Daoy (cell line): ENCODE measurements around the gene RNPEP. TPM values are rescaled to one million over a fixed set of nuclear protein-coding genes. Genes with fewer than 3 reads are reported as not detected.
"Not testable (repeated sequence)": the region's sequence is repeated elsewhere in the genome, so short reads cannot be mapped to it uniquely, and the experiment has no call there.

ENCODE experiments used
- DNase-seq: peaks from one replicate; pipeline ENCODE4 v3.0.0-alpha.2; 2015; ENCODE audit warnings: low read depth
- total RNA-seq: library from RNA; depleted of rRNA; stranded (reverse); fragments of >200 nt; shearing (Covaris generic); gene quantifications from 2 replicates; pipeline ENCODE4 v1.2.3, GENCODE V29; 2014; rRNA removed

The RNPEP gene
- total RNA-seq, result 74.0 and 85.9 TPM in 2 replicates

- DNase-seq, result peak; percentile 86
These were observed at the start of gene RNPEP for GRCh38 chr1:201982623-201983379. Gene RNPEP, plus strand, starts transcription at chr1:201982648. Its CDS starts 19 bp downstream, at chr1:201982667.

DNA sequence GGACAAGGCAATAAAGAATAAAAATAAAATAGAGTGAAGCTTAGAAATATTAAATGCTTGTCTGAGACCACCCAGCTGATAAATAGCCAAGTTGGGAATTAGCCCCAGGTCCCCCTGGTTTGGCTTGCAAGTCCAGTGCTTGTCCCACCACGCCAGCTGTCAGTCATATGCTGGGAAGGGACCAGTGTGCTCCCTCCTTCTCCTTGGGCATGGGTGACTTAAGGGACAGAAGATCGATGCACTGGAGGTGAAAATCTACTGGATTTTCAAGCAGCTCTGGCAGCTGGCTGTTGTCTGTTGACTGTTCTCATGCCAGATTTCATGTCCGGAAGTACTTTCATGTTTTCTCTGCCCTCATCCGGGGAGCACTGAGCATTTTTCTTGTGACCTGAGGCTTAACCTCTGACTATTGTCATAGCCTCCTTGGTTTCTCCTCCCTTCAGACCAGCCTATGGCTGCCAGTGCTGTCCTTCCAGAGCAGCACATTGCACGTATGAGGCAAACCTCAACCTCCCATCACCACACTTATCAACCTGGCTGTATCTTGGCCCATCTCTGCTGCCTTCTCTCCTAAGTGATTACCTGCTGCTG is 48.5 kb upstream of the RNPEP start:
- no peak for DNase-seq

GRCh38 chr1:201937624-201938213 is 44.7 kb upstream of the RNPEP start:
- peak; percentile 58 for DNase-seq

GRCh38 chr1:201938440-201939035 is 43.9 kb upstream of the RNPEP start:
- DNase-seq, result no peak

- no peak for DNase-seq
These were observed 43.3 kb upstream of the RNPEP start for GRCh38 chr1:201939148-201939547.

DNA sequence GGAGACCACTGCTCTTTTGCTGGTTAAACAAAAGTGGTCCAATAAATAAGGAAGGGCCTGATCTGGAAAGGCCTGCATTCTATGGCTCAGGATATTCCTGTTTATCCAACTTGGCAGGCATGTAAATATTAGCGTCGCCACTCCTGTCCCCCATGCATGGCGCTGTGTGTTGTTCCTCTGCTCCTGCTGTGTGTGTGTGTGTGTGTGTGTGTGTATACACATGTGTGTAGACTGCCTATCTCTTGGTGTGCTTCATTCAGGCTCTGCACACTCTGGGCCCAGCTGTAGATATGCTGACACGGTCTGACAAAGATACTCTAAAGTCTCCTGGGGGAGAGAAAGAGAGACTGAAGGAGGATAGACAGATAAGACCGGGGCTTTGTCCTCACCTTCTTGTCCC is 42.9 kb upstream of the RNPEP start:
- DNase-seq, result no peak

DNA sequence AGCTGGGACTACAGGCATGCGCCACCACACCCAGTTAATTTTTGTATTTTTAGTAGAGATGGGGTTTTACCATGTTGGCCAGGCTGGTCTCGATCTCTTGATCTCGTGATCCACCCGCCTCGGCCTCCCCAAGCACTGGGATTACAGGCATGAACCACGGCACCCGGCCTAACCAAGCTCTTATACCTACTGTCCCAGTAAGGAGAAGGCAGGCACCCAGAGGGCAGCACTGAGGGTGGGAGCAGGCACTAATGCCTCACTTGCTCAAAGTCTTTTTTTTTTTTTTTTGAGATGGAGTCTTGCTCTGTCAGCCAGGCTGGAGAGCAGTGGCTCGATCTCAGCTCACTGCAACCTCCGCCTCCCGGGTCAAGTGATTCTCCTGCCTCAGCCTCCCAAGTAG is 42.1 kb upstream of the RNPEP start:
- not testable (repeated sequence) for DNase-seq

- no peak for DNase-seq
These were observed 40.9 kb upstream of the RNPEP start for GRCh38 chr1:201941420-201942128.

DNA sequence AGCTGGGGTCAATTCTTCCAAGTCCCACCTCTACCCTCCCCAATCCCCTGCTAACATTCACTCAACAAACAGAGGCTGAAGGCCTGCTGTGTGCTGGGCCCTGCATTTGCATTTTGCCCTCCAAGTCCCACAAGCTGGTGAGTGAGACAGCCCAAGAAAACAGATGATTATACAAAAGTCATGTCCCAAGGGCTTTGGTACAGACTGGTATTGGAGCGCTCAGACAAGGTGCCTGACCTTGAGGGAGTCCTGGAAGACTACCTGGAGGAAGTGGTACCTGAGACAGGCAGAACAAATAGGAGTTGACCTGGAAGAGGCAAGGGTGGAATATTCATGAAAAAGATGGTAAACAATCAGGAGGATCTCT is 40.3 kb upstream of the RNPEP start:
- no peak for DNase-seq

- no peak for DNase-seq
These were observed 38.4 kb upstream of the RNPEP start for GRCh38 chr1:201944002-201944401.

DNA sequence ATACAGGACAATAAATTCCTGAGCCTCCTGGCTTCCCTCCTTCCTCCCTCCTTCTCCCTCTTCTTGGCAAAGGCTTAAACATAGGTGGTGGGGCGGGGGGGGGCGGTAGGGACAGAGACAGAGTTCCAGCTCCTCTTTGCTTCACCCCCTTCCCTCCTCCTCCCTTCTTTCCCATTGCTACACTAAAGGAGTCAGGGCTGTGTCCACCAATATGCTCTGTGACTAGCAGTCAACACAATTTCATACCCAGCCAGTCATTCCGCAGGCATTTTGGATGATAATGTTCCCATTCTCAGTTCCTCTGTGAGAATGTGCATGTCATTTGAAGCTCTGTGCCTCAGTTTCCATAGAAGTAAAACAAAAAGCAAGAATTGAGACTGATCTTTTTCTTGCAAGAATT is 37.8 kb upstream of the RNPEP start:
- DNase-seq, result no peak

GRCh38 chr1:201945157-201945556 is 37.3 kb upstream of the RNPEP start:
- no peak for DNase-seq

GRCh38 chr1:201945863-201946223 is 36.6 kb upstream of the RNPEP start:
- no peak for DNase-seq

DNA sequence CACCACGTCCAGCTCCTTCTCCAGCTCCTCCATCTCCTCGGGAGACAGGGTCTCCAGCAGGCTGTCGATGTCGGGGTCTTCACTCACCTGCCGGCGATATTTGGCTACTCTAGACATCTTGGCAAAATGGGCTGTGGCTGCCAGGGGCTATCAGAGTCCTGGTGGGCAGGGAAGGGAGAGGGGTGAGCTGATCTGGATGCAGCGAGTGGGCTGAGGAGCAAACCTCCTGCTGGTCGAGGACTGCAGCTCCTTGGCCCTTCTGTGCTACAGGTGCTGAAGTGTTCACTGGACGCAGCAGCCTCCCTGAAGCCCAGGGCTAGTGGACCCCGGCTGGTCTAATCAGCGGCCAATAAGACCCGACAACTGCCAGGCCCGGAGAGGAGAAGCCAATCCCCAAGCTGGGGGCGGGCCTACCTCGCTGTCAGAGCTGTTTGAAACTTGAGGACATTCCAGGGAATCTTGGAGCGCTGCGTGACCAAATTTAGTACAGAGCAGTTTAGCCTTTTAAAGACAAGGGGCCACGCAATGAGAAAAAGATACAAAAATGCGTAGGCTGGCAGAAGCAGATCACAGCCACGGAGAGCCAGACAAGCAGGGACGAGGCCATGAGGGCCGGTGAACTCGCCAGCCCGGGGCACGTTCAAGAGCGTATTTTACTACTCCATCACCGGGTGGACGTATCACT is 36.1 kb upstream of the RNPEP start, which contains the start of gene LMOD1:
TSS of gene LMOD1 (minus strand) at position 325 of the 685 bp plus-strand sequence. CDS start at position 117, 208 bp downstream.
- DNase-seq, result peak; percentile 78

- DNase-seq, result no peak
These were observed 34.8 kb upstream of the RNPEP start for GRCh38 chr1:201947697-201948008.

GRCh38 chr1:201949491-201949890 is 33.0 kb upstream of the RNPEP start:
- DNase-seq, result no peak

GRCh38 chr1:201954263-201955008 is 28.0 kb upstream of the RNPEP start:
- no peak for DNase-seq

GRCh38 chr1:201955009-201955728 is 27.3 kb upstream of the RNPEP start, which contains the start of gene TIMM17A:
Gene TIMM17A, plus strand, starts transcription at chr1:201955503. Its CDS starts 24 bp downstream, at chr1:201955527.
- peak; percentile 99 for DNase-seq

DNA sequence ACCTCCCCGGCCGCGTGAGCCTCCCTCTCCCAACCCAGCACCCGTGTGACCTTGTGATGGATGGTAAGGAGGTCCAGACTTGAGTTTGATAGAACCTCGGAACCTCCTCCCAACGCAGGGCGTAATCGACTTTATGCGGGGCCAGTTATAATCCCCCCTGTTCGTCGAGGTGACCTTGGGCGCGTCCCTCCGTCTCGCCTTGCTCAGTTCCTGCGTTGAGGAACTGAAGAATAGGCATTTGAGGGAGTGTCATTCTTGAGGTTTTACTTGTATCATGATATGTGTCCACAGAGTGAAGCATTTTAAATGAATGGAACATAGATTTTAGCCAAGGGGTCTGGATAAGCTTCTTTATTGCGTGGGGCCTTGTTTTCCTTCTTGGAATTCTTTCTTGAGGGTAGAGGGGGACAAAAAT is 26.7 kb upstream of the RNPEP start:
- DNase-seq, result no peak

GRCh38 chr1:201958348-201958747 is 24.1 kb upstream of the RNPEP start:
- DNase-seq, result no peak
